Islet precursor cell (in vitro differentiated cells): Measurements from ENCODE around the gene LACC1.

Source experiments
- DNase-seq: peaks from one replicate; pipeline ENCODE4 v3.0.0-alpha.2; 2018

The LACC1 gene

GRCh38 chr13:43894438-43894837, 14.7 kb downstream of the LACC1 start:
- DNase-seq, result no peak

DNA sequence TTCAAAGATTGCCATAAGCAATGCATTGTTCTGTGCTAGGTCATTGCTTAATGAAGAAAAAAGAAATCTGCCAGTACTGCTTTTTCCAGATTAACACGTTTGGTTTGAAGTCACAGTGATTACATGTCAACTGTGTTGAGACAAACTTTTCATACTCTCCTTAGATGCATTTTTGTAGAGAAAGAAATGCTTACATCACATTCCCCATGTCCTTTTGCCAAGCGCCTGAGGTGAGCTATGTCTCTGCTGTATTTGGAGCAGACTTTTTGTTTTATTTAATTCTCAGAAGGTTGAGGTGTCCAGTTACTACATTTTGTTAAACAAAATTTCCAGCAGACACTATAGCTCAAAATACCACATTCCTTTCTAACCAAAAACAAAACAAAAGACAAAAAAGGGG, 16.2 kb downstream of the LACC1 start:
- DNase-seq, result no peak

- no peak for DNase-seq
Observed at GRCh38 chr13:43905435-43906031, 25.8 kb downstream of the LACC1 start.

- no peak for DNase-seq
Observed at GRCh38 chr13:43908156-43909126, 28.7 kb downstream of the LACC1 start.

DNA sequence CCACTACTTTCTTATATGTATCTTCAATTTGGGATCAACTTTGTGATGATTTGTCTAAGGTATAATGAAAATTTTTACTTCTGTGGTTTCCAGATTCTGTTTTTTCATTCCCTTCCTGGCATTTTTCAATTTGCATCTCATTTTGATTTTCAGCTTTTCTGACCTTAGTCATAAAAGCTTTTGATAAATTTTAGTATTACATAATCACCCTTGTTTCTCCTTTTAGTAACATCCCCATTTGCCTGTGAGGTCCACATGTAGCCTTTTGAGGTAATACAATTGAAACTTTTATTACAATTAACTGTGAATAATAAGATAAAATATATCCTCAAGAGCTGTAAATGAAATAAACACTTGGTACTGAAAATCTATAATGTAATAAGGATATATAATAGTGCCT, 31.2 kb downstream of the LACC1 start:
- no peak for DNase-seq

DNA sequence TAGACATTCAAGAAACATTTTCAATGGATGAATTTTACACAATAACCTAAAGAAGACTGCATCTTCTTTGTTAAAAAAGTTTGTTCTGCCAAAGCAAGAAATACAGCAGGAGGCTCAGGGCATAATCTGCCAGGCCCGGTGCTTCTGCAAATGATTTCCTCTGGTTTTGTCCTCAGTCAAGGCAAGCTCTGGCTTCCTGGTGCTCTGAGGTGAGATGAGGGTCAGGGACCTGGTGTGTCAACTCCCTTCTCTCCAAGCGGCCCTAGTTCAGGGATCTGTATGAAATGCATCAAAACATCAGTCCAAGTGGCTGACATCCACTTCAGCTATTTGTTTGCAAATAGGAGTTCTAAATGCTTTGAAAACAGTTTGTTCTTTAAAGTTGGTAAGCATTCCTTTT, 31.6 kb downstream of the LACC1 start:
- no peak for DNase-seq

- DNase-seq, result no peak
Observed at GRCh38 chr13:43911871-43912270, 32.2 kb downstream of the LACC1 start.

GRCh38 chr13:43915451-43915850, 35.7 kb downstream of the LACC1 start:
- no peak for DNase-seq

DNA sequence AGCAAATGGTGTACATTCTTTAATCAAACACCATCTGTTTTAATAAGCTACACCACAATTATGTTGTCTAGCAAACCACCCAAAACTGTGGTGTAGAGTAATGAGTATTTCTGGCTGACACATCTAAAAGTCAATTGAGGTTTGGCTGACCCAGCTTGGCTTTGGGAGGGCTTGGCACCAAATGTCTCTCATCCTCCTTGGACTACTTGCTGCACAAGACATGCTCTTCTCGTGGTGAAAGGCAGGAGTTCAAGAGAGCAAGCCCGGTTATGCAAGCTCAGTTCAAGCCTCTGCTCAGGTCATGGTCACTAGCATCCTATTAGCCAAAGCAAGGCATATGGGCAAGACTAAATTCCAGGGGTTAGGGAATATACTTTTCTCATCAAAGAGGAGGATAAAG, 37.1 kb downstream of the LACC1 start:
- DNase-seq, result no peak

DNA sequence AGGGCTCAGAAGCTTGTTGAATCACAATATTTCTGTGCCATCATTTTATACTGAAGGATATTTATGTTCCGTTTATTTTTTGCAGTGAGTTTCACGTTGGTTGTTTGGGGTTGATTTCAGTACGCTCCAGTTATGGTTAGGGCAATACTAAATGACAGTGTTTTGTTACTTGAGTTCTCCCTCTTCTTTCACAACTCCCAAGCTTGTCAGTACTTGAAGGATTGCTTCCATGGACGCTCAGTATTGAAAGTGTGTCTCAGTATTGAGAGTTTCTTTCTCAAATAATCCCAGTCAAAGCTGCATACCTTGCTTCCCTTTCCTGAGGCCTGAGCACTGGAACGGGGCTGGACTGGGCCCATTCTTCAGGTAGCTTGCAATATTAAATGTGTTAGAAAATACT, 38.9 kb downstream of the LACC1 start:
- no peak for DNase-seq

- no peak for DNase-seq
Observed at GRCh38 chr13:43920965-43921674, 41.4 kb downstream of the LACC1 start.

GRCh38 chr13:43924549-43925245, 45.0 kb downstream of the LACC1 start:
- no peak for DNase-seq

- no peak for DNase-seq
Observed at GRCh38 chr13:43929947-43930346, 50.2 kb downstream of the LACC1 start.

- no peak for DNase-seq
Observed at GRCh38 chr13:43933378-43933777, 53.7 kb downstream of the LACC1 start.

DNA sequence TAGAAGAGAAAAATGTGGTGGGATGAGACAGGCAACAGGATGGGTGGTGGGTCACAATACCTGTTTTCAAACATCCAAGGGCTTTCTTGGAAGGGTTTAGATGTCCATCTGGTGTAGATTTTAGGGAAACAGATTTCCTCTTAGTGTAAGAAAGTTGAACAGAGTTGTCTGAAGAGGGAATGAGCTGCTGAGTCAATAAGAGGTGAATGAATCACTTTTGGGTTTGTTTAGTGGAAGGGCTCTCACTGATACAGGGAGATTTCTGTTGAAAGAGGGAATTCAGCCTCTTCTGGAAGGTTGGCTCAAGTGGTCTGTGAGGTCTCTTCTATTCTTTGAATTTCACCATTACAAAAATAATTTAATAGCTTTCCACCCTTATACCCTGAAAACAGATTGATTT, 54.6 kb downstream of the LACC1 start:
- DNase-seq, result no peak

- DNase-seq, result no peak
Observed at GRCh38 chr13:43935878-43936277, 56.2 kb downstream of the LACC1 start.

DNA sequence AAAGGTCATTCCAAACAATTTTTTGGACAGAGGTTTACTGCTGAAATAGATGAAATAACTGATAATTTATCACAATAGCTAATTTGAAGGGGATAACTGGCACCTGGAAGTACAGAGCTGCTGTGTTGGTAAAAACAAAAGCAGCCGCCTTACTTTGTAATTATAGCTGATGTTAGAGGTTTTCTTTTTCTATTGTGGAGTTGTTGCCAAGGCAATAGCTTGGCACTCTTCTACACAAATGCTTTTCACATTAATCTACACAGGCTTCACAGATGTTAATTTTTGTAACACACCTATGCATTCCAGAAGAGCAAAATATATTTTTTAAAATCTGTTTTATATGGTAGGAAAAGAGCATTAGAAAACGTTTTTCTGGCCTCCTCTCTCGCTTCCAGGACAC, 56.9 kb downstream of the LACC1 start:
- DNase-seq, result no peak

GRCh38 chr13:43937839-43938238, 58.1 kb downstream of the LACC1 start:
- no peak for DNase-seq

DNA sequence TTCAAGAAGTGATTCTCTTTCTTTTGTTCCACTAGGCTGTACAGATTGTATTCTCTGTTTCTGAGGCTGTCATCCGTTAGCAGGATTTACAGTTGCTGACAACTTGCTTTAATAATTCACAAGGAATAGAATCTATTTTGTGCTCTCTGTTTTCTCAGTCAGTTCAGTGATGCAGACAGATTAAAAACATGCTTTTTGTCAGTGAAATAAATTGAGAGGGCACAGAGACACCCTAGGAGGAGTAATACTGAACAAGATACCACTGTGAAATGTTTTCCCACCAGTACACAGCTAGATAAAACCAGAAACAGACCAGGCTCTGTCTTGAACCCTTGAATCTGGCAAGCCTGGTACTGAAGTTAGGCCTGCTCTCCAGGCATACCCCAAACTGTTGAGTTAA, 58.7 kb downstream of the LACC1 start:
- no peak for DNase-seq

GRCh38 chr13:43939086-43939485, 59.4 kb downstream of the LACC1 start:
- no peak for DNase-seq

DNA sequence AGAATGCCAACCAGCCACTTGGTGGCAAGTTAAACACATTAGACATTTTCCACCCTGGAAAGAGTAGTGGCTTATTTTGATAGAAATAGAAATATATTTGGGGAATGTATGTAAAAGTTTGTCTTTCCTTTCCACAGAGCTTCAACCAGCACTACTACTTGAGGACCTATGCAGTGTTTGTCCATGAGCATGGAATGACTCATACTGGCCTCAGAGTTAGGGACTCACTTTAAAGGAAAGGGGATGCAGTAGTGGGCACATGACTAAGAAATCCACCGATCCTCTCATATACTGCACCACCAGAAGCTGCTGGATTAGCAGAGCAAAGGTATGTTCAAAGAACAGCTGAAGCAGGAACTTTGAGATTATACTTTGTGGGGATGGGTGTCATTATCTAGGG, 62.6 kb downstream of the LACC1 start:
- no peak for DNase-seq
